WTC11 (cell line): Measurements from ENCODE around the gene HSF5.

Experiments
- ETV6 ChIP-seq: sonication (generic); formaldehyde crosslinking; IDR thresholded peaks from 2 replicates; pipeline ENCODE4 v1.8.1; 2022; ENCODE audit warnings: mild to moderate bottlenecking, missing genetic modification reagents
- NFYB ChIP-seq: sonication (generic); formaldehyde crosslinking; conservative IDR thresholded peaks from 2 replicates; pipeline ENCODE4 v1.8.0; 2022; ENCODE audit warnings: low read depth, missing genetic modification reagents
- TEAD4 ChIP-seq: sonication (generic); formaldehyde crosslinking; IDR thresholded peaks from 2 replicates; pipeline ENCODE4 v1.8.0; 2022; ENCODE audit warnings: mild to moderate bottlenecking, missing genetic modification reagents
- ZNF121 ChIP-seq: sonication (generic); formaldehyde crosslinking; IDR thresholded peaks from 2 replicates; pipeline ENCODE4 v1.8.0; 2023; ENCODE audit warnings: missing genetic modification reagents

- TF ChIP-seq TEAD4 (no peak), ZNF121 (no peak), NFYB (CRISPR knock-in tag) (no peak), ETV6 (CRISPR knock-in tag) (no peak)
These were observed 42.4 kb upstream of the HSF5 start for GRCh38 chr17:58530655-58531054.
